GM12878 (cell line): ENCODE data around the gene NRG3. TPM values are rescaled to one million over a fixed set of nuclear protein-coding genes. Genes with fewer than 3 reads are reported as not detected.
A peak's percentile ranks its signal among the peaks of the same experiment; 100 is the strongest.

Source experiments
- ATAC-seq: fragments of 200-7000 bp; cut with Tn5 transposase; 3 replicates; pipeline ENCODE4 v1.9.1; 2020; ENCODE audit warnings: mild to moderate bottlenecking, moderate library complexity
- BruUV-seq: library from RNA; stranded (reverse); fragments of 400-500 nt; replicated peaks from 2 replicates; lab custom pipeline; 2021; lab: Mats Ljungman, UMichigan
- CTCF ChIA-PET: fragments of 300-600 bp; sonication (Branson Sonifier 250); formaldehyde crosslinking; extraction: SDS; loops from one replicate; lab custom pipeline; 2021; ENCODE audit warnings: inconsistent platforms; lab: Yijun Ruan, JAX
- POLR2A ChIA-PET: fragments of 350-600 bp; formaldehyde crosslinking; extraction: SDS; loops from one replicate; lab custom pipeline; 2021; ENCODE audit warnings: inconsistent platforms; lab: Charles Lee
- RAD21 ChIA-PET: fragments of 300-600 bp; sonication (Branson Sonifier 250); formaldehyde crosslinking; loops from one replicate; lab custom pipeline; 2023; ENCODE audit warnings: antibody characterized with exemption; ENCODE audit not compliant: unreplicated experiment; lab: Charles Lee
- SMC1A ChIA-PET: fragments of 300-600 bp; sonication (Branson Sonifier 250); formaldehyde crosslinking; loops from one replicate; lab custom pipeline; 2023; ENCODE audit not compliant: unreplicated experiment, uncharacterized antibody; lab: Charles Lee
- DNase-seq: peaks from one replicate; pipeline ENCODE4 v3.0.0-alpha.2; 2011; ENCODE audit warnings: low read depth, low spot score
- FAIRE-seq: peaks from 3 replicates; lab custom pipeline; 2011; peaks lifted over from hg19 to GRCh38; lab: Jason Lieb, UNC
- H2AFZ ChIP-seq: 2 replicates; pipeline ENCODE4 v1.6.0; 2011; ENCODE audit warnings: low read depth, low read length, control low read depth; ENCODE audit not compliant: control insufficient read depth
- H3K27ac ChIP-seq: 2 replicates; pipeline ENCODE4 v1.5.1; 2011; ENCODE audit warnings: control low read depth; ENCODE audit not compliant: control insufficient read depth, insufficient read depth
- H3K27me3 ChIP-seq, 2 experiments: replicated peaks in 1 of 2; 2 replicates each; pipeline versions ENCODE4 v1.6.0 to v1.6.1; 2011; ENCODE audit warnings: low read length in 1 of 2; ENCODE audit not compliant: control insufficient read depth in 2 of 2, insufficient read depth in 2 of 2
- H3K36me3 ChIP-seq, 2 experiments: 2 replicates each; pipeline ENCODE4 v1.5.1; 2011; ENCODE audit warnings: low read length in 1 of 2; ENCODE audit not compliant: control insufficient read depth in 2 of 2, insufficient read depth in 2 of 2
- H3K4me1 ChIP-seq: 2 replicates; pipeline ENCODE4 v1.6.1; 2011; ENCODE audit warnings: mild to moderate bottlenecking, low read length, moderate library complexity, mixed read lengths; ENCODE audit not compliant: control insufficient read depth, insufficient read depth
- H3K4me2 ChIP-seq: 2 replicates; pipeline ENCODE4 v1.6.0; 2011; ENCODE audit warnings: control low read depth; ENCODE audit not compliant: control insufficient read depth, insufficient read depth
- H3K4me3 ChIP-seq: fragments of 200-600 bp; sonication (generic); 2 replicates; pipeline ENCODE4 v1.5.1; 2016
- H3K79me2 ChIP-seq: 2 replicates; pipeline ENCODE4 v1.6.0; 2011; ENCODE audit warnings: low read length; ENCODE audit not compliant: control insufficient read depth, insufficient read depth
- H3K9ac ChIP-seq: 2 replicates; pipeline ENCODE4 v1.8.0; 2011; ENCODE audit warnings: low read length, control low read depth, mixed read lengths; ENCODE audit not compliant: control insufficient read depth, insufficient read depth
- H3K9me3 ChIP-seq: replicated peaks from 3 replicates; pipeline ENCODE4 v1.5.1; 2011; ENCODE audit warnings: mild to moderate bottlenecking, low read length; ENCODE audit not compliant: control insufficient read depth, insufficient read depth
- H4K20me1 ChIP-seq: 2 replicates; pipeline ENCODE4 v1.6.0; 2011; ENCODE audit not compliant: control insufficient read depth, insufficient read depth
- CBFB ChIP-seq: IDR thresholded peaks from 2 replicates; pipeline ENCODE4 v1.6.1; 2016; ENCODE audit warnings: antibody characterized with exemption, low read depth
- MTA2 ChIP-seq: fragments of 450-650 bp; IDR thresholded peaks from 2 replicates; pipeline ENCODE4 v1.6.1; 2016; ENCODE audit warnings: low read depth, mild to moderate bottlenecking, moderate library complexity
- NR2C2 ChIP-seq: IDR thresholded peaks from 2 replicates; pipeline ENCODE4 v1.6.1; 2011; ENCODE audit warnings: borderline replicate concordance, low read depth; ENCODE audit not compliant: control insufficient read depth, insufficient read length
- RAD21 ChIP-seq: IDR thresholded peaks from 2 replicates; pipeline ENCODE4 v1.6.1; 2011; ENCODE audit warnings: mild to moderate bottlenecking, low read depth, low read length, moderate library complexity; ENCODE audit not compliant: insufficient read depth
- RUNX3 ChIP-seq: IDR thresholded peaks from 2 replicates; pipeline ENCODE4 v1.6.1; 2012; ENCODE audit warnings: low read length, inconsistent platforms
- SIN3A ChIP-seq: IDR thresholded peaks from 2 replicates; pipeline ENCODE4 v1.6.1; 2012; ENCODE audit warnings: low read depth, low read length, improper control_type of control experiment
- SMC3 ChIP-seq: IDR thresholded peaks from 2 replicates; pipeline ENCODE4 v1.6.1; 2011; ENCODE audit warnings: low read length, improper control_type of control experiment, borderline replicate concordance
- in situ Hi-C: fragments of 300-500 bp; cut with MboI; formaldehyde crosslinking; loops from 9 replicates; pipeline ENCODE4 v1.14.3; 2018; ENCODE audit warnings: mixed read lengths
- intact Hi-C: fragments of 100-400 bp; cut with micrococcal nuclease; formaldehyde crosslinking; loops from one replicate; pipeline ENCODE4 v1.14.2; 2022; ENCODE audit not compliant: unreplicated experiment
- polyA plus RNA-seq, 11 experiments: library from polyadenylated mRNA; depleted of rRNA in 4 of 11; unstranded in 6 of 11; stranded (reverse) in 5 of 11; fragments of >200 nt; fragmentation: Nextera tagmentation in 4 of 11; fragmentation: Illumina TruSeq in 1 of 11; extraction: Ambion mirVana in 4 of 11; extraction: Trizol in 1 of 11; gene quantifications; 1 replicate in 1 of 11; 2 replicates in 10 of 11; pipeline versions ENCODE4 v1.2.1 to v1.2.3, GENCODE V29; 2011 to 2016; ENCODE audit warnings: inconsistent platforms in 2 of 11, missing spikeins in 2 of 11, low read depth in 1 of 11
- total RNA-seq, 4 experiments: library from RNA; depleted of rRNA in 3 of 4; stranded (reverse); fragments of >200 nt in 3 of 4; fragmentation: Illumina TruSeq in 1 of 4; extraction: Trizol in 1 of 4; gene quantifications; 2 replicates each; pipeline versions ENCODE4 v1.2.1 to v1.2.3, GENCODE V29; 2013 to 2021
- TF ChIP-seq, protein P1 (sequence below): IDR thresholded peaks from 2 replicates; pipeline ENCODE4 v1.6.1; 2011; ENCODE audit warnings: mild to moderate bottlenecking, low read depth, low read length, moderate library complexity; ENCODE audit not compliant: insufficient replicate concordance
- TF ChIP-seq, protein P2 (sequence below), 3 experiments: IDR thresholded peaks in 2 of 3; conservative IDR thresholded peaks in 1 of 3; 2 replicates each; pipeline ENCODE4 v1.5.1; 2011; ENCODE audit warnings: low read depth in 3 of 3, low read length in 3 of 3, mild to moderate bottlenecking in 3 of 3, control low read depth in 2 of 3, moderate library complexity in 2 of 3, inconsistent platforms in 1 of 3, mixed read lengths in 1 of 3; ENCODE audit not compliant: control insufficient read depth in 2 of 3, insufficient read depth in 1 of 3; ENCODE audit errors: extremely low read depth in 1 of 3

The NRG3 gene
- total and polyA plus RNA-seq, 10 of the 15 experiments (the other 5 are each of a cell fraction or from before 2014, with no cell fraction given) = 0.03 to 0.41 (median 0.17) TPM; not detected in 3

DNA sequence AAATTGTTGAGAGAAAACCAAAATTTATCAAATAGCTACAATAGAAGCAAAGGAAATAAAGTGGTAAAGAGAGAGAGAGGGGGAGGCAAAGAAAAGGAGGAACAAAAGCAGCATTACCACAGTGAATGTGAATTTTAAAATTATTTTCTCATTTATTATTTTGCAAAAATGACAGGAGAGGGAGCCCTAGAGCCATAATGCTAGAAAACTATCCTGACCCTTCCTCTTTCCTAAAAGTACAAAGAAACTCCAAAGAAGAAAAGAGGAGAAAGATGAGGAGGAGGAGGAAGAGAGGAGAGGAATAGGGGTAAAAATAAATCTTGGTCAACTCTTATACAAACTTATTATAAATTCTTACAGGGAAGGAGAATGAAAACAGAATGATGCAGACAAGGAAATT is 921.5 kb downstream of the NRG3 start:
- TF ChIP-seq SIN3A = no peak
- TF ChIP-seq, protein P1, sequence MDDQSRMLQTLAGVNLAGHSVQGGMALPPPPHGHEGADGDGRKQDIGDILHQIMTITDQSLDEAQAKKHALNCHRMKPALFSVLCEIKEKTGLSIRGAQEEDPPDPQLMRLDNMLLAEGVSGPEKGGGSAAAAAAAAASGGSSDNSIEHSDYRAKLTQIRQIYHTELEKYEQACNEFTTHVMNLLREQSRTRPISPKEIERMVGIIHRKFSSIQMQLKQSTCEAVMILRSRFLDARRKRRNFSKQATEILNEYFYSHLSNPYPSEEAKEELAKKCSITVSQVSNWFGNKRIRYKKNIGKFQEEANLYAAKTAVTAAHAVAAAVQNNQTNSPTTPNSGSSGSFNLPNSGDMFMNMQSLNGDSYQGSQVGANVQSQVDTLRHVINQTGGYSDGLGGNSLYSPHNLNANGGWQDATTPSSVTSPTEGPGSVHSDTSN = no peak
- TF ChIP-seq RUNX3 = no peak
- TF ChIP-seq MTA2 = no peak
- TF ChIP-seq NR2C2 = no peak
- TF ChIP-seq CBFB = no peak
- TF ChIP-seq SMC3 = peak; percentile 82; the same call in 1 of the 2 replicates
- peak; percentile 79 for TF ChIP-seq RAD21
- TF ChIP-seq, protein P2, sequence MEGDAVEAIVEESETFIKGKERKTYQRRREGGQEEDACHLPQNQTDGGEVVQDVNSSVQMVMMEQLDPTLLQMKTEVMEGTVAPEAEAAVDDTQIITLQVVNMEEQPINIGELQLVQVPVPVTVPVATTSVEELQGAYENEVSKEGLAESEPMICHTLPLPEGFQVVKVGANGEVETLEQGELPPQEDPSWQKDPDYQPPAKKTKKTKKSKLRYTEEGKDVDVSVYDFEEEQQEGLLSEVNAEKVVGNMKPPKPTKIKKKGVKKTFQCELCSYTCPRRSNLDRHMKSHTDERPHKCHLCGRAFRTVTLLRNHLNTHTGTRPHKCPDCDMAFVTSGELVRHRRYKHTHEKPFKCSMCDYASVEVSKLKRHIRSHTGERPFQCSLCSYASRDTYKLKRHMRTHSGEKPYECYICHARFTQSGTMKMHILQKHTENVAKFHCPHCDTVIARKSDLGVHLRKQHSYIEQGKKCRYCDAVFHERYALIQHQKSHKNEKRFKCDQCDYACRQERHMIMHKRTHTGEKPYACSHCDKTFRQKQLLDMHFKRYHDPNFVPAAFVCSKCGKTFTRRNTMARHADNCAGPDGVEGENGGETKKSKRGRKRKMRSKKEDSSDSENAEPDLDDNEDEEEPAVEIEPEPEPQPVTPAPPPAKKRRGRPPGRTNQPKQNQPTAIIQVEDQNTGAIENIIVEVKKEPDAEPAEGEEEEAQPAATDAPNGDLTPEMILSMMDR (IDR thresholded peaks at IDR 0.05 in 2 of 3, conservative IDR thresholded peaks at IDR 0.05 in 1 of 3; ENCODE audit: control insufficient read depth in 2 of 3, extremely low read depth in 1 of 3, insufficient read depth in 1 of 3, low read depth in 3 of 3, low read length in 3 of 3) = peak; percentile 17 to 47 (median 22); a peak in 3 of 6 replicates
- TF ChIP-seq, all 136 proteins: peak for 3
- ChIA-PET SMC1A (interaction anchor here (0.7 to 7.1 kb wide), 24 partner anchors 9 to 1078 kb away, joined by 3 to 126 read pairs (median 4); no protein-coding TSS in a partner anchor), CTCF (interaction anchor here (0.6 to 4.6 kb wide), 22 partner anchors 9 to 1221 kb away, joined by 3 to 119 read pairs (median 4); no protein-coding TSS in a partner anchor), RAD21 (interaction anchor here (0.6 to 4.4 kb wide), 15 partner anchors 10 to 1075 kb away, joined by 3 to 68 read pairs (median 4); no protein-coding TSS in a partner anchor), POLR2A (no interaction called here)
- in situ Hi-C loops = no loop called here
- no peak overlapping the region for H2AFZ ChIP-seq
- H3K36me3 ChIP-seq = no peaks in the 10 kb centered on the region
- no peaks in the 10 kb centered on the region for H3K79me2 ChIP-seq
- no peak for FAIRE-seq
- H3K27me3 ChIP-seq = no peaks in the 10 kb centered on the region
- no TSS peak for BruUV-seq
- peak; percentile 77 for ATAC-seq
- H4K20me1 ChIP-seq = no peaks in the 10 kb centered on the region
- no peak overlapping the region for H3K4me3 ChIP-seq
- H3K4me2 ChIP-seq = no peak overlapping the region
- no peak for DNase-seq
- H3K4me1 ChIP-seq = no peaks in the 10 kb centered on the region
- intact Hi-C loops = loop anchor here (1.0 to 5.0 kb wide), 5 partner anchors 118 to 1075 kb away; no protein-coding TSS in a partner anchor
- H3K9ac ChIP-seq = no peak overlapping the region
- H3K9me3 ChIP-seq = no peaks in the 10 kb centered on the region
- no peak overlapping the region for H3K27ac ChIP-seq
